ENCODE measurements around the gene ADCY2.

Gene ADCY2

DNA sequence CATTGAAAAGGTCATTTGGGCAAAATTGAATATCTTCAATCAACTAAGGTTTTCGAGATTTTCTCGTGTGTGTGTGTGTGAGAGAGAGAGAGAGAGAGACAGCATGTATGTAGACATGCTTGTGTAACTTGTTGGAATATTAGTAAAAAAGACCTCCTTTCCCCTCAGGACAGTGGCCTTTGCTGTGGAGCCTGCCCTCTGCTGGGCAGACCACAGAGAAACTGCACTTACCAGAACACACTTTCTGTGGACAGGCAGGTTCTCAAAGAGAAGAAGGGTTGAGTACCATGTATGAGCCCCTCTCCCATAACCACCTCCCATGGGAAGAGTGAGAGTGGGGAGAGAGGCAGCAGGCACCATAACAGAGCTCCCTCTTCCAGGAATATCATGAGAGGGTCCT, 409.4 kb downstream of the ADCY2 start:
- TF ChIP-seq, protein P1, sequence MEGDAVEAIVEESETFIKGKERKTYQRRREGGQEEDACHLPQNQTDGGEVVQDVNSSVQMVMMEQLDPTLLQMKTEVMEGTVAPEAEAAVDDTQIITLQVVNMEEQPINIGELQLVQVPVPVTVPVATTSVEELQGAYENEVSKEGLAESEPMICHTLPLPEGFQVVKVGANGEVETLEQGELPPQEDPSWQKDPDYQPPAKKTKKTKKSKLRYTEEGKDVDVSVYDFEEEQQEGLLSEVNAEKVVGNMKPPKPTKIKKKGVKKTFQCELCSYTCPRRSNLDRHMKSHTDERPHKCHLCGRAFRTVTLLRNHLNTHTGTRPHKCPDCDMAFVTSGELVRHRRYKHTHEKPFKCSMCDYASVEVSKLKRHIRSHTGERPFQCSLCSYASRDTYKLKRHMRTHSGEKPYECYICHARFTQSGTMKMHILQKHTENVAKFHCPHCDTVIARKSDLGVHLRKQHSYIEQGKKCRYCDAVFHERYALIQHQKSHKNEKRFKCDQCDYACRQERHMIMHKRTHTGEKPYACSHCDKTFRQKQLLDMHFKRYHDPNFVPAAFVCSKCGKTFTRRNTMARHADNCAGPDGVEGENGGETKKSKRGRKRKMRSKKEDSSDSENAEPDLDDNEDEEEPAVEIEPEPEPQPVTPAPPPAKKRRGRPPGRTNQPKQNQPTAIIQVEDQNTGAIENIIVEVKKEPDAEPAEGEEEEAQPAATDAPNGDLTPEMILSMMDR (IDR thresholded peaks at IDR 0.05; ENCODE audit: insufficient read depth, low read length): no peak
- no peak for TF ChIP-seq POLR2AphosphoS5 (IDR thresholded peaks at IDR 0.05; ENCODE audit: low read depth)
- no peak for TF ChIP-seq GABPA (IDR thresholded peaks at IDR 0.05; ENCODE audit: low read depth)
- TF ChIP-seq, protein P2, sequence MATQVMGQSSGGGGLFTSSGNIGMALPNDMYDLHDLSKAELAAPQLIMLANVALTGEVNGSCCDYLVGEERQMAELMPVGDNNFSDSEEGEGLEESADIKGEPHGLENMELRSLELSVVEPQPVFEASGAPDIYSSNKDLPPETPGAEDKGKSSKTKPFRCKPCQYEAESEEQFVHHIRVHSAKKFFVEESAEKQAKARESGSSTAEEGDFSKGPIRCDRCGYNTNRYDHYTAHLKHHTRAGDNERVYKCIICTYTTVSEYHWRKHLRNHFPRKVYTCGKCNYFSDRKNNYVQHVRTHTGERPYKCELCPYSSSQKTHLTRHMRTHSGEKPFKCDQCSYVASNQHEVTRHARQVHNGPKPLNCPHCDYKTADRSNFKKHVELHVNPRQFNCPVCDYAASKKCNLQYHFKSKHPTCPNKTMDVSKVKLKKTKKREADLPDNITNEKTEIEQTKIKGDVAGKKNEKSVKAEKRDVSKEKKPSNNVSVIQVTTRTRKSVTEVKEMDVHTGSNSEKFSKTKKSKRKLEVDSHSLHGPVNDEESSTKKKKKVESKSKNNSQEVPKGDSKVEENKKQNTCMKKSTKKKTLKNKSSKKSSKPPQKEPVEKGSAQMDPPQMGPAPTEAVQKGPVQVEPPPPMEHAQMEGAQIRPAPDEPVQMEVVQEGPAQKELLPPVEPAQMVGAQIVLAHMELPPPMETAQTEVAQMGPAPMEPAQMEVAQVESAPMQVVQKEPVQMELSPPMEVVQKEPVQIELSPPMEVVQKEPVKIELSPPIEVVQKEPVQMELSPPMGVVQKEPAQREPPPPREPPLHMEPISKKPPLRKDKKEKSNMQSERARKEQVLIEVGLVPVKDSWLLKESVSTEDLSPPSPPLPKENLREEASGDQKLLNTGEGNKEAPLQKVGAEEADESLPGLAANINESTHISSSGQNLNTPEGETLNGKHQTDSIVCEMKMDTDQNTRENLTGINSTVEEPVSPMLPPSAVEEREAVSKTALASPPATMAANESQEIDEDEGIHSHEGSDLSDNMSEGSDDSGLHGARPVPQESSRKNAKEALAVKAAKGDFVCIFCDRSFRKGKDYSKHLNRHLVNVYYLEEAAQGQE (IDR thresholded peaks at IDR 0.05; ENCODE audit: insufficient replicate concordance, low read depth): no peak
- no peak for TF ChIP-seq SPI1 (IDR thresholded peaks at IDR 0.05; ENCODE audit: borderline replicate concordance, low read depth)
- DNase-seq (ENCODE audit: low read depth in 1 of 2, low spot score in 1 of 2): peak in 1 of 2 experiments; percentile 4

DNA sequence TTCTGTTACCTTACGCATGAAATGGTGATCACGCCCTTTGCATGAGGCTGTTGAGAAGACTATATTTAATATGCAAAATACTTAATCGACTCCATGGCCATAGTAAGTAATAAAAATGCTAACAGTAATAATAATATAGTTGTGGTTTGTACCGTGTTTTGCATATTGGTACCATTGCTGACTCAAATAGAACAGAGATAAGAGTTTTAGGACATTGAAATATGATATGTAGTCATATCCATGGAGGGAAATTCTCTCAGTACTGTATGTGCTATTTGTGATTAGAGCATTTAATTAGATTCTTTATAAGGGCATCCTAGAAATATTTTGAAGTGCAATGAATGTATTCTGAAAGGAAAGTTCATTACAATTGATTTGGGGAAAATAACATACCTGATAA, 413.1 kb downstream of the ADCY2 start:
- no peak for TF ChIP-seq POLR2AphosphoS5 (IDR thresholded peaks at IDR 0.05; ENCODE audit: low read depth)
- no peak for TF ChIP-seq SPI1 (IDR thresholded peaks at IDR 0.05; ENCODE audit: borderline replicate concordance, low read depth)
- TF ChIP-seq, protein P2 (IDR thresholded peaks at IDR 0.05; ENCODE audit: insufficient replicate concordance, low read depth): no peak
- no peak for TF ChIP-seq GABPA (IDR thresholded peaks at IDR 0.05; ENCODE audit: low read depth)
- TF ChIP-seq, protein P1 (IDR thresholded peaks at IDR 0.05; ENCODE audit: insufficient read depth, low read length): no peak
- H3K27ac ChIP-seq (replicated peaks): no peak overlapping the region
- no peak overlapping the region for H3K4me3 ChIP-seq (replicated peaks; ENCODE audit: insufficient read depth, low read length)
- no peaks in the 10 kb centered on the region for H3K27me3 ChIP-seq (ENCODE audit: insufficient read depth, poor library complexity, severe bottlenecking)
- no peak for DNase-seq (ENCODE audit: low read depth in 1 of 2, low spot score in 1 of 2)

More for the DNA sequence above, 409.4 kb downstream of the ADCY2 start:
- Histone ChIP-seq H3K4me3 (replicated peaks; ENCODE audit: insufficient read depth, low read length) (no peak overlapping the region), H3K27ac (replicated peaks) (no peak overlapping the region), H3K27me3 (ENCODE audit: insufficient read depth, poor library complexity, severe bottlenecking) (no peaks in the 10 kb centered on the region)

DNA sequence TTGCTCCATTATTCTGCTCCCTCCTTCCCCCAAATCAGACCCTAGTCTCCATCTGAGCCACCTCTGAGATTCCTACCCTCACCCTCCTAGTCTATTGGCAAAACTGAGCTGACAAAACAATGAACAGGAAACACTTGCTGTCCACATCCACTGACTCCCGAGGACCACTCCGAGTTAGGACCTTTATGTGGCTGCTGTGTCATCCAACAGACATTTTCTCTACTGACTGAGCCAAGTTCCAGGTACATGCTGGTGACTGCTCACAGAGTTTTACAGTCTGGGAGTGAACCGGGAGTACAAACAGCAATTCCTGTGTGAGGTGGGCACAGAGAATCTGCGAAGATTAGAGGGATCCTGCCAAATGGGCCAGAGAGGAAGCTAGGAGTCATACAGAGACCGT, 415.8 kb downstream of the ADCY2 start:
- Histone ChIP-seq H3K27ac (replicated peaks) (no peak overlapping the region), H3K4me3 (replicated peaks; ENCODE audit: insufficient read depth, low read length) (no peak overlapping the region), H3K27me3 (ENCODE audit: insufficient read depth, poor library complexity, severe bottlenecking) (no peaks in the 10 kb centered on the region)
- no peak for TF ChIP-seq GABPA (IDR thresholded peaks at IDR 0.05; ENCODE audit: low read depth)
- TF ChIP-seq, protein P2 (IDR thresholded peaks at IDR 0.05; ENCODE audit: insufficient replicate concordance, low read depth): no peak
- TF ChIP-seq POLR2AphosphoS5 (IDR thresholded peaks at IDR 0.05; ENCODE audit: low read depth): no peak
- no peak for DNase-seq (ENCODE audit: low read depth in 1 of 2, low spot score in 1 of 2)

Measured in HL-60 (cell line).